Measurements from ENCODE around the gene BAG5.

The BAG5 gene

GRCh38 chr14:103563226-103563620 is 766 bp upstream of the BAG5 start:
- H3K27me3 ChIP-seq (ENCODE audit: low read depth, low read length), result no peaks in the 10 kb centered on the region
- peak overlapping the region; percentile 13 for H3K27ac ChIP-seq (ENCODE audit: low read length)
- H3K36me3 ChIP-seq (ENCODE audit: control insufficient read depth in 1 of 2, insufficient read depth in 2 of 2, low read length in 2 of 2), result peaks cover 23 to 24% of the 10 kb centered on the region in 2 donors
- H3K4me3 ChIP-seq (ENCODE audit: low read depth in 1 of 2, low read length in 2 of 2), result peak overlapping the region; percentile 77 to 98
- no peaks in the 10 kb centered on the region for H3K9me3 ChIP-seq (ENCODE audit: control insufficient read depth in 1 of 2, low read length in 2 of 2)
- peaks cover 12 to 43% of the 10 kb centered on the region in 2 donors for H3K4me1 ChIP-seq (ENCODE audit: control insufficient read depth in 1 of 2, insufficient read depth in 2 of 2, low read length in 2 of 2)

DNA sequence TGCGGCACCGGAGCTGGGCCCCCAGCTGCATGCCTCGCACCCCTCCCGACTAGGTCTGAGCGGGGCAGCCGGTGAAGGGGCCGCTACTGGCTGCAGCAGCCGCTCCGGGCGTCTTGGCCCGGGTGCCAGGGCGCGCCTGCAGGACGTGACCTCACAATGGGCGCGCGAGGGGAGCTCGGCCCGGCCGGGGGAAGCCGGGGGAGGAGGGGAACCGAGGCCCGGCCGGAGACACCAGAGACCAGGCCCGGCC is 353 bp downstream of the BAG5 start:
- H3K4me3 ChIP-seq (ENCODE audit: low read depth in 1 of 2, low read length in 2 of 2), result peak overlapping the region; percentile 88 to 98
- peaks cover 24% of the 10 kb centered on the region in 2 donors for H3K36me3 ChIP-seq (ENCODE audit: control insufficient read depth in 1 of 2, insufficient read depth in 2 of 2, low read length in 2 of 2)
- no peaks in the 10 kb centered on the region for H3K9me3 ChIP-seq (ENCODE audit: control insufficient read depth in 1 of 2, low read length in 2 of 2)
- H3K27ac ChIP-seq (ENCODE audit: low read length), result peak overlapping the region; percentile 82
- peaks cover 12 to 43% of the 10 kb centered on the region in 2 donors for H3K4me1 ChIP-seq (ENCODE audit: control insufficient read depth in 1 of 2, insufficient read depth in 2 of 2, low read length in 2 of 2)
- H3K27me3 ChIP-seq (ENCODE audit: low read depth, low read length), result no peaks in the 10 kb centered on the region

GRCh38 chr14:103561381-103562178 is 877 bp downstream of the BAG5 start:
- Histone ChIP-seq H3K4me1 (ENCODE audit: control insufficient read depth in 1 of 2, insufficient read depth in 2 of 2, low read length in 2 of 2) (peaks cover 12 to 46% of the 10 kb centered on the region in 2 donors), H3K36me3 (ENCODE audit: control insufficient read depth in 1 of 2, insufficient read depth in 2 of 2, low read length in 2 of 2) (peaks cover 24% of the 10 kb centered on the region in 2 donors), H3K27me3 (ENCODE audit: low read depth, low read length) (no peaks in the 10 kb centered on the region), H3K27ac (ENCODE audit: low read length) (peak overlapping the region; percentile 82), H3K9me3 (ENCODE audit: control insufficient read depth in 1 of 2, low read length in 2 of 2) (no peaks in the 10 kb centered on the region), H3K4me3 (ENCODE audit: low read depth in 1 of 2, low read length in 2 of 2) (peak overlapping the region; percentile 88 to 98)

GRCh38 chr14:103560691-103561090 is 1.8 kb downstream of the BAG5 start:
- H3K4me1 ChIP-seq (ENCODE audit: control insufficient read depth in 1 of 2, insufficient read depth in 2 of 2, low read length in 2 of 2), result peaks cover 12 to 50% of the 10 kb centered on the region in 2 donors
- H3K36me3 ChIP-seq (ENCODE audit: control insufficient read depth in 1 of 2, insufficient read depth in 2 of 2, low read length in 2 of 2), result peaks cover 24% of the 10 kb centered on the region in 2 donors
- no peaks in the 10 kb centered on the region for H3K27me3 ChIP-seq (ENCODE audit: low read depth, low read length)
- no peak overlapping the region for H3K27ac ChIP-seq (ENCODE audit: low read length)
- no peaks in the 10 kb centered on the region for H3K9me3 ChIP-seq (ENCODE audit: control insufficient read depth in 1 of 2, low read length in 2 of 2)
- H3K4me3 ChIP-seq (ENCODE audit: low read depth in 1 of 2, low read length in 2 of 2), result peak overlapping the region; percentile 88 to 98

DNA sequence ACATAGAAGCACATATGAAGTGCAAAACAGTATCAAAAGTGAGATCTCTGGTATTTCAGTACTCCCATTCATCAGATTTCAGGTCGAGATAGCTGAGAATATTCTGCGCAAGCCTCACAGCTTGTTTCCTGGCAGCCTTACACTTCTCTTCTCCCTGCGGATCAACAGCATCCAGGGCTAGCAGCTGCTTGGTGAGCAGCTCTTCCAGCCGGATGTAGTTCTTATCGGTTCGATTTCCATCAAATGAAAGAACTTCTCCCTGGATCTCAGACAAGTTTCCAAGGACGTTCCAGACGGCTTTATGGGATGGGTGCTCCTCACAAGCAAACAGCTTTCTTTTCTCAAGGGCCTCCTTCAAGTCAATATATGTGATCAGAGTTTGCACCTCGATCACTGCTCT is 2.7 kb downstream of the BAG5 start:
- Histone ChIP-seq H3K4me3 (ENCODE audit: low read depth in 1 of 2, low read length in 2 of 2) (no peak overlapping the region), H3K4me1 (ENCODE audit: control insufficient read depth in 1 of 2, insufficient read depth in 2 of 2, low read length in 2 of 2) (peaks cover 12 to 51% of the 10 kb centered on the region in 2 donors), H3K9me3 (ENCODE audit: control insufficient read depth in 1 of 2, low read length in 2 of 2) (no peaks in the 10 kb centered on the region), H3K27me3 (ENCODE audit: low read depth, low read length) (no peaks in the 10 kb centered on the region), H3K27ac (ENCODE audit: low read length) (no peak overlapping the region), H3K36me3 (ENCODE audit: control insufficient read depth in 1 of 2, insufficient read depth in 2 of 2, low read length in 2 of 2) (peaks cover 24% of the 10 kb centered on the region in 2 donors)

- Histone ChIP-seq H3K4me3 (ENCODE audit: low read depth in 1 of 2, low read length in 2 of 2) (no peak overlapping the region), H3K36me3 (ENCODE audit: control insufficient read depth in 1 of 2, insufficient read depth in 2 of 2, low read length in 2 of 2) (peaks cover 24% of the 10 kb centered on the region in 2 donors)
Measured at GRCh38 chr14:103558071-103558882, 4.2 kb downstream of the BAG5 start.

GRCh38 chr14:103556946-103557758 is 5.3 kb downstream of the BAG5 start:
- peaks cover 12 to 41% of the 10 kb centered on the region in 2 donors for H3K4me1 ChIP-seq (ENCODE audit: control insufficient read depth in 1 of 2, insufficient read depth in 2 of 2, low read length in 2 of 2)
- H3K27ac ChIP-seq (ENCODE audit: low read length), result peak overlapping the region; percentile 7

More at GRCh38 chr14:103558071-103558882, 4.2 kb downstream of the BAG5 start:
- Histone ChIP-seq H3K27me3 (ENCODE audit: low read depth, low read length) (no peaks in the 10 kb centered on the region), H3K27ac (ENCODE audit: low read length) (peak overlapping the region; percentile 65), H3K4me1 (ENCODE audit: control insufficient read depth in 1 of 2, insufficient read depth in 2 of 2, low read length in 2 of 2) (peaks cover 12 to 39% of the 10 kb centered on the region in 2 donors), H3K9me3 (ENCODE audit: control insufficient read depth in 1 of 2, low read length in 2 of 2) (no peaks in the 10 kb centered on the region)

GRCh38 chr14:103555559-103556337 is 6.7 kb downstream of the BAG5 start:
- H3K4me3 ChIP-seq (ENCODE audit: low read depth in 1 of 2, low read length in 2 of 2), result no peak overlapping the region
- H3K36me3 ChIP-seq (ENCODE audit: control insufficient read depth in 1 of 2, insufficient read depth in 2 of 2, low read length in 2 of 2), result peaks cover 22 to 24% of the 10 kb centered on the region in 2 donors
- no peaks in the 10 kb centered on the region for H3K9me3 ChIP-seq (ENCODE audit: control insufficient read depth in 1 of 2, low read length in 2 of 2)
- H3K27ac ChIP-seq (ENCODE audit: low read length), result no peak overlapping the region
- peaks cover 3 to 41% of the 10 kb centered on the region in 2 donors for H3K4me1 ChIP-seq (ENCODE audit: control insufficient read depth in 1 of 2, insufficient read depth in 2 of 2, low read length in 2 of 2)
- H3K27me3 ChIP-seq (ENCODE audit: low read depth, low read length), result no peaks in the 10 kb centered on the region

More at GRCh38 chr14:103556946-103557758, 5.3 kb downstream of the BAG5 start:
- Histone ChIP-seq H3K4me3 (ENCODE audit: low read depth in 1 of 2, low read length in 2 of 2) (no peak overlapping the region), H3K36me3 (ENCODE audit: control insufficient read depth in 1 of 2, insufficient read depth in 2 of 2, low read length in 2 of 2) (peaks cover 22 to 24% of the 10 kb centered on the region in 2 donors), H3K9me3 (ENCODE audit: control insufficient read depth in 1 of 2, low read length in 2 of 2) (no peaks in the 10 kb centered on the region), H3K27me3 (ENCODE audit: low read depth, low read length) (no peaks in the 10 kb centered on the region)

DNA sequence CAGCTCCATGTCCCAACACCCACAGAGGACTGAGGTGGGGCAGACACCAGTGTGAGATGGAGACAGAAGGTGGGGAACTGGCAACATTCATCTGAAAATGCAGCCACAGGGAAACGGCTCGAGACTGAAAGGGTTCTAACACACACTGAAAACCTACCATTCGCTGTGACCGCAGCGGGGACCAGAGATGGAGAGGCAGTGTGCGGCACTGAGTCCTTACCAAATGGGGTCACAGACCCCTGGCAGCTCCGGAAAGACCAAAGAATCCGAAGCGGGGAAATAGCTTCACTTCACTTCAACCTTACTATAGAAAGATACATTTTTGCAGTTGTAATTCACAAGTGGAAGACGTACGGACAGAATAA is 9.6 kb downstream of the BAG5 start:
- no peaks in the 10 kb centered on the region for H3K36me3 ChIP-seq (ENCODE audit: control insufficient read depth in 1 of 2, insufficient read depth in 2 of 2, low read length in 2 of 2)
- peak overlapping the region; percentile 60 for H3K27ac ChIP-seq (ENCODE audit: low read length)
- H3K4me1 ChIP-seq (ENCODE audit: control insufficient read depth in 1 of 2, insufficient read depth in 2 of 2, low read length in 2 of 2), result peaks cover 0 to 43% of the 10 kb centered on the region in 2 donors
- no peak overlapping the region for H3K4me3 ChIP-seq (ENCODE audit: low read depth in 1 of 2, low read length in 2 of 2)
- no peaks in the 10 kb centered on the region for H3K9me3 ChIP-seq (ENCODE audit: control insufficient read depth in 1 of 2, low read length in 2 of 2)
- no peaks in the 10 kb centered on the region for H3K27me3 ChIP-seq (ENCODE audit: low read depth, low read length)

DNA sequence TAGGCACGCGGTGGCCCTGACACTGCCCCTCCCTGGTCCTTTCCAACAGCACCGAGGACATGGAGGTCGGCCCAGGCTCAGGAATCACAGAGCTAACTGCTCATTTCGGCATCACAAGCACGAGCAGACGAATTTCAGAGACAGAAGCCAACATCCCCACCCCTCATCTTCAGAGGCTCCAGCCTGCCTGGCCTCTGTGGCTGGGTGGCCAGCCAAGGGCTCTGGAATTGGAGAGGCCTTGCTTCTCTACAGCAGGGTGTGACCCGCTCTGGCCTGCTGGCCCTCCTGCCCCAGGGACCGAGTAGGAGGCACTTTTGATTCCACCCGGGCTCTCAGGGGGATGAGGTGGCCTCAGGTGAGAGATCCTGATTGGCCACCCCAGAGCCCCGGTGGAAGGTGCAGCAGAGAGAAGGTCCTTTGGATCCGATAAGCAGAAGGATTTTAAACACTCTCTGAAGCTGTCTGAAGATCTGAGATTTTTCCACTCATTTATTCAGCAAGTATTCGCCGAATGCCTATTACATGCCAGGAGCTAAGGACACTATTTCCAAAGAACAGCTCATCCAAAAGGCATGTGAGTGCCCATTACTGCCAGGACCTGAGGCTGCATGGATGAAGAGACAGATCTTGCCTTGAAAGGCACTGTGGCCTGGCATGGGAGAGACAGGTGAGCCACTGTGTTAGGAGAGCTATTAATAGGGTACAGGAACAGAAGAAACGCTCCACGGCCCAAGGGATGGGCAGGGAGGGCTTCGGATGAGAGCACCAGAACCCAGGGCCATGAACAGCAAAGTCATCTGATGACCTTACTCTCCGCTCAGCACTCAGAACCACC is 10.2 kb downstream of the BAG5 start:
- peak overlapping the region; percentile 91 for H3K27ac ChIP-seq (ENCODE audit: low read length)
- no peaks in the 10 kb centered on the region for H3K36me3 ChIP-seq (ENCODE audit: control insufficient read depth in 1 of 2, insufficient read depth in 2 of 2, low read length in 2 of 2)
- H3K4me1 ChIP-seq (ENCODE audit: control insufficient read depth in 1 of 2, insufficient read depth in 2 of 2, low read length in 2 of 2), result peaks cover 0 to 43% of the 10 kb centered on the region in 2 donors
- H3K27me3 ChIP-seq (ENCODE audit: low read depth, low read length), result no peaks in the 10 kb centered on the region
- no peaks in the 10 kb centered on the region for H3K9me3 ChIP-seq (ENCODE audit: control insufficient read depth in 1 of 2, low read length in 2 of 2)
- peak overlapping the region; percentile 30 to 44 for H3K4me3 ChIP-seq (ENCODE audit: low read depth in 1 of 2, low read length in 2 of 2)

Measured in muscle layer of duodenum (tissue), 2 donors.